Astrocyte (in vitro differentiated cells and primary cell): Measurements from ENCODE around the gene TMEM234.

ENCODE experiments used
- EZH2 ChIP-seq: IDR thresholded peaks from 2 replicates; pipeline ENCODE4 v1.6.1; 2012; ENCODE audit warnings: mild to moderate bottlenecking, low read length, inconsistent platforms; ENCODE audit not compliant: insufficient read depth
- TF ChIP-seq, protein P1 (sequence below): IDR thresholded peaks from 2 replicates; pipeline ENCODE4 v1.5.1; 2011; ENCODE audit warnings: low read depth, mild to moderate bottlenecking, inconsistent platforms, low read length, moderate library complexity; ENCODE audit not compliant: insufficient read depth

DNA sequence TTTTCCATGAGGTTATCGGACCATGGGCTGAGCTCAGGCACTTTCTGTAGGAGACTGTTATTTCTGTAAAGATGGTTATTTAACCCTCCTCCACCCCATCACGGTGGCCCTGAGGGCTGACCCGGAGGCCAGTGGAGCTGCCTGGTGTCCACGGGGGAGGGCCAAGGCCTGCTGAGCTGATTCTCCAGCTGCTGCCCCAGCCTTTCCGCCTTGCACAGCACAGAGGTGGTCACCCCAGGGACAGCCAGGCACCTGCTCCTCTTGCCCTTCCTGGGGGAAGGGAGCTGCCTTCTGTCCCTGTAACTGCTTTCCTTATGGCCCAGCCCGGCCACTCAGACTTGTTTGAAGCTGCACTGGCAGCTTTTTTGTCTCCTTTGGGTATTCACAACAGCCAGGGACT is 24.3 kb downstream of the TMEM234 start:
- TF ChIP-seq, protein P1, sequence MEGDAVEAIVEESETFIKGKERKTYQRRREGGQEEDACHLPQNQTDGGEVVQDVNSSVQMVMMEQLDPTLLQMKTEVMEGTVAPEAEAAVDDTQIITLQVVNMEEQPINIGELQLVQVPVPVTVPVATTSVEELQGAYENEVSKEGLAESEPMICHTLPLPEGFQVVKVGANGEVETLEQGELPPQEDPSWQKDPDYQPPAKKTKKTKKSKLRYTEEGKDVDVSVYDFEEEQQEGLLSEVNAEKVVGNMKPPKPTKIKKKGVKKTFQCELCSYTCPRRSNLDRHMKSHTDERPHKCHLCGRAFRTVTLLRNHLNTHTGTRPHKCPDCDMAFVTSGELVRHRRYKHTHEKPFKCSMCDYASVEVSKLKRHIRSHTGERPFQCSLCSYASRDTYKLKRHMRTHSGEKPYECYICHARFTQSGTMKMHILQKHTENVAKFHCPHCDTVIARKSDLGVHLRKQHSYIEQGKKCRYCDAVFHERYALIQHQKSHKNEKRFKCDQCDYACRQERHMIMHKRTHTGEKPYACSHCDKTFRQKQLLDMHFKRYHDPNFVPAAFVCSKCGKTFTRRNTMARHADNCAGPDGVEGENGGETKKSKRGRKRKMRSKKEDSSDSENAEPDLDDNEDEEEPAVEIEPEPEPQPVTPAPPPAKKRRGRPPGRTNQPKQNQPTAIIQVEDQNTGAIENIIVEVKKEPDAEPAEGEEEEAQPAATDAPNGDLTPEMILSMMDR, result no peak
- TF ChIP-seq EZH2, result no peak
